RWPE1 (cell line): Measurements from ENCODE around the gene MRM3.
"Not testable (repeated sequence)": the region's sequence is repeated elsewhere in the genome, so short reads cannot be mapped to it uniquely, and the experiment has no call there.

ENCODE experiments used
- CTCF ChIA-PET: fragments of 350-600 bp; sonication (Branson Sonifier 250); formaldehyde crosslinking; extraction: SDS; loops from one replicate; lab custom pipeline; 2021; lab: Yijun Ruan, JAX
- POLR2A ChIA-PET: fragments of 400-600 bp; formaldehyde crosslinking; extraction: SDS; loops from one replicate; lab custom pipeline; 2020; ENCODE audit warnings: antibody characterized with exemption; ENCODE audit not compliant: low non-redundant PET; lab: Yijun Ruan, JAX
- DNase-seq: peaks from one replicate; pipeline ENCODE4 v3.0.0; 2012; ENCODE audit warnings: low spot score
- H3K27ac ChIP-seq: fragments of 450-650 bp; 2 replicates; pipeline ENCODE4 v1.5.1; 2017
- CTCF ChIP-seq: fragments of 450-650 bp; conservative IDR thresholded peaks from 2 replicates; pipeline ENCODE4 v1.5.1; 2017; ENCODE audit warnings: low read depth, mild to moderate bottlenecking

The MRM3 gene

GRCh38 chr17:824378-824777 is 42.2 kb downstream of the MRM3 start:
- H3K27ac ChIP-seq = peak overlapping the region; percentile 15; the same call in 1 of the 2 replicates
- TF ChIP-seq CTCF = no peak
- DNase-seq = no peak
- POLR2A ChIA-PET = no interaction called here
- CTCF ChIA-PET = interaction anchor here (0.6 kb wide), 1 partner anchor 172 kb away, joined by 3 read pairs; no protein-coding TSS in a partner anchor

- no peak overlapping the region for H3K27ac ChIP-seq
- POLR2A ChIA-PET = interaction anchor here (0.6 kb wide), 1 partner anchor 218 kb away, joined by 3 read pairs; no protein-coding TSS in a partner anchor
- CTCF ChIA-PET = interaction anchor here (1.1 kb wide), 1 partner anchor 30 kb away, joined by 3 read pairs; no protein-coding TSS in a partner anchor
- DNase-seq = no peak
- TF ChIP-seq CTCF = no peak
Measured at GRCh38 chr17:825216-825615, 43.1 kb downstream of the MRM3 start.

GRCh38 chr17:826778-827177 is 44.6 kb downstream of the MRM3 start:
- no peak for DNase-seq
- peak overlapping the region; percentile 17; the same call in 1 of the 2 replicates for H3K27ac ChIP-seq
- POLR2A ChIA-PET = no interaction called here
- TF ChIP-seq CTCF = no peak
- CTCF ChIA-PET = no interaction called here

- ChIA-PET CTCF (interaction anchor here (0.7 kb wide), 1 partner anchor 38 kb away, joined by 3 read pairs; no protein-coding TSS in a partner anchor), POLR2A (no interaction called here)
- TF ChIP-seq CTCF = no peak
- DNase-seq = no peak
- H3K27ac ChIP-seq = no peak overlapping the region; the same call in 1 of the 2 replicates
Measured at GRCh38 chr17:828761-829160, 46.6 kb downstream of the MRM3 start.

- POLR2A ChIA-PET, H3K27ac ChIP-seq, CTCF ChIA-PET, DNase-seq: not testable (repeated sequence)
Measured at GRCh38 chr17:829614-830013, 47.5 kb downstream of the MRM3 start.

- peak overlapping the region; percentile 11; the same call in 1 of the 2 replicates for H3K27ac ChIP-seq
- TF ChIP-seq CTCF = no peak
- POLR2A ChIA-PET = no interaction called here
- DNase-seq = no peak
- CTCF ChIA-PET = no interaction called here
Measured at GRCh38 chr17:830381-830780, 48.2 kb downstream of the MRM3 start.

- no peak for TF ChIP-seq CTCF
- no peak for DNase-seq
- ChIA-PET CTCF (interaction anchor here (0.6 kb wide), 1 partner anchor 546 kb away, joined by 3 read pairs; no protein-coding TSS in a partner anchor), POLR2A (no interaction called here)
- no peak overlapping the region; the same call in 1 of the 2 replicates for H3K27ac ChIP-seq
Measured at GRCh38 chr17:830950-831349, 48.8 kb downstream of the MRM3 start.
